HCT116 (cell line): ENCODE data around the gene TAS2R39. TPM values are rescaled to one million over a fixed set of nuclear protein-coding genes. Genes with fewer than 3 reads are reported as not detected.
A peak's percentile ranks its signal among the peaks of the same experiment; 100 is the strongest.

Source experiments
- ATAC-seq: fragments of 200-7000 bp; cut with Tn5 transposase; 2 replicates; pipeline ENCODE4 v1.9.1; 2020; ENCODE audit warnings: mild to moderate bottlenecking, moderate library complexity
- BruUV-seq: library from RNA; stranded (reverse); fragments of 400-500 nt; replicated peaks from 2 replicates; lab custom pipeline; 2021; lab: Mats Ljungman, UMichigan
- CTCF ChIA-PET: fragments of 300-600 bp; sonication (Branson Sonifier 250); formaldehyde crosslinking; loops from one replicate; lab custom pipeline; 2021; ENCODE audit warnings: antibody characterized with exemption; lab: Charles Lee
- POLR2A ChIA-PET: fragments of 300-600, 350-600 bp; sonication (Branson Sonifier 250); formaldehyde crosslinking; loops from one replicate; lab custom pipeline; 2021; ENCODE audit warnings: antibody characterized with exemption; lab: Charles Lee
- RAD21 ChIA-PET, 2 experiments: fragments of 300-600 bp; sonication (Branson Sonifier 250); formaldehyde crosslinking; loops; one replicate each; lab custom pipeline; 2023; ENCODE audit warnings: low total read pairs in 2 of 2; ENCODE audit not compliant: uncharacterized antibody in 2 of 2, unreplicated experiment in 2 of 2, low non-redundant PET in 1 of 2; lab: Charles Lee
- DNase-seq: peaks from one replicate; pipeline ENCODE4 v3.0.0-alpha.2; 2010; ENCODE audit warnings: low read depth, low spot score
- H2AFZ ChIP-seq: fragments of 200-600 bp; shearing (Covaris generic), sonication (generic); 2 replicates; pipeline ENCODE4 v1.6.1; 2017; ENCODE audit warnings: low read depth, mixed run types, mixed read lengths, antibody characterized with exemption, low read length; ENCODE audit not compliant: poor library complexity, severe bottlenecking
- H3K27ac ChIP-seq: 2 replicates; pipeline ENCODE4 v1.5.1; 2012; ENCODE audit warnings: low read depth, low read length
- H3K27me3 ChIP-seq: fragments of 200-600 bp; sonication (generic); 2 replicates; pipeline ENCODE4 v1.6.1; 2016; ENCODE audit warnings: mixed run types, low read length, mixed read lengths; ENCODE audit not compliant: insufficient read depth
- H3K36me3 ChIP-seq, 2 experiments: fragments of 200-500 bp in 1 of 2; fragments of 200-600 bp in 1 of 2; sonication (Bioruptor generic) in 1 of 2; sonication (generic) in 1 of 2; 2 replicates each; pipeline versions ENCODE4 v1.5.1 to v1.6.1; 2014 to 2016; ENCODE audit warnings: low read length in 2 of 2, inconsistent platforms in 1 of 2, mixed read lengths in 1 of 2, mixed run types in 1 of 2; ENCODE audit not compliant: insufficient read depth in 2 of 2, control insufficient read depth in 1 of 2
- H3K4me1 ChIP-seq, 2 experiments: fragments of 200-600 bp in 1 of 2; sonication (generic) in 1 of 2; 2 replicates each; pipeline versions ENCODE4 v1.5.1 to v1.6.1; 2012 to 2017; ENCODE audit warnings: low read length in 2 of 2, inconsistent platforms in 1 of 2, mild to moderate bottlenecking in 1 of 2, mixed read lengths in 1 of 2, mixed run types in 1 of 2, moderate library complexity in 1 of 2; ENCODE audit not compliant: insufficient read depth in 2 of 2, control insufficient read depth in 1 of 2
- H3K4me2 ChIP-seq: fragments of 200-600 bp; sonication (generic); 2 replicates; pipeline ENCODE4 v1.6.1; 2017; ENCODE audit warnings: mixed run types, low read length, mixed read lengths
- H3K4me3 ChIP-seq, 2 experiments: fragments of 200-600 bp in 1 of 2; sonication (generic) in 1 of 2; replicated peaks in 1 of 2; 2 replicates each; pipeline ENCODE4 v1.5.1; 2011 to 2016; ENCODE audit warnings: low read length in 2 of 2, control low read depth in 1 of 2, low read depth in 1 of 2, mild to moderate bottlenecking in 1 of 2, mixed read lengths in 1 of 2, mixed run types in 1 of 2
- H3K79me2 ChIP-seq: fragments of 200-600 bp; sonication (generic); 2 replicates; pipeline ENCODE4 v1.6.1; 2017; ENCODE audit warnings: mild to moderate bottlenecking, mixed run types, low read length, moderate library complexity, mixed read lengths; ENCODE audit not compliant: insufficient read depth
- H3K9ac ChIP-seq: fragments of 200-600 bp; sonication (generic); 2 replicates; pipeline ENCODE4 v1.6.1; 2016; ENCODE audit warnings: low read length, mixed read lengths
- H3K9me2 ChIP-seq: fragments of 200-600 bp; sonication (generic), shearing (Covaris generic); 2 replicates; pipeline ENCODE4 v1.6.1; 2017; ENCODE audit warnings: mixed run types, mild to moderate bottlenecking, moderate library complexity; ENCODE audit not compliant: insufficient read depth
- H3K9me3 ChIP-seq, 2 experiments: fragments of 200-500 bp in 1 of 2; fragments of 200-600 bp in 1 of 2; sonication (Bioruptor generic) in 1 of 2; sonication (generic) in 1 of 2; 2 replicates each; pipeline ENCODE4 v1.6.1; 2014 to 2017; ENCODE audit warnings: low read length in 2 of 2, mixed read lengths in 2 of 2, inconsistent platforms in 1 of 2, low read depth in 1 of 2, mild to moderate bottlenecking in 1 of 2, mixed run types in 1 of 2, moderate library complexity in 1 of 2; ENCODE audit not compliant: control insufficient read depth in 1 of 2, insufficient read depth in 1 of 2
- H4K20me1 ChIP-seq: fragments of 200-600 bp; sonication (generic), shearing (Covaris generic); 2 replicates; pipeline ENCODE4 v1.6.1; 2017; ENCODE audit warnings: mixed run types, mild to moderate bottlenecking, moderate library complexity; ENCODE audit not compliant: insufficient read depth
- CTCF ChIP-seq, 3 experiments: fragments of 200-600 bp in 1 of 3; sonication (generic) in 1 of 3; IDR thresholded peaks in 2 of 3; conservative IDR thresholded peaks in 1 of 3; 2 replicates each; pipeline ENCODE4 v1.5.1; 2012 to 2017; ENCODE audit warnings: low read depth in 2 of 3, low read length in 2 of 3, antibody characterized with exemption in 1 of 3, borderline replicate concordance in 1 of 3, control low read depth in 1 of 3, mild to moderate bottlenecking in 1 of 3, mixed read lengths in 1 of 3, mixed run types in 1 of 3, moderate library complexity in 1 of 3; ENCODE audit not compliant: insufficient read depth in 1 of 3
- REST ChIP-seq: IDR thresholded peaks from 2 replicates; pipeline ENCODE4 v1.6.1; 2012; ENCODE audit warnings: low read depth
- SP1 ChIP-seq: IDR thresholded peaks from 2 replicates; pipeline ENCODE4 v1.6.1; 2012; ENCODE audit warnings: low read depth
- SRF ChIP-seq: IDR thresholded peaks from 2 replicates; pipeline ENCODE4 v1.6.1; 2012; ENCODE audit warnings: low read depth
- ZFX ChIP-seq: fragments of 450-650 bp; IDR thresholded peaks from 2 replicates; pipeline ENCODE4 v1.6.1; 2017
- intact Hi-C: fragments of 100-400 bp; cut with micrococcal nuclease; formaldehyde crosslinking; loops from 2 replicates; pipeline ENCODE4 v1.10.0; 2022
- total RNA-seq: library from RNA; stranded (reverse); gene quantifications from one replicate; pipeline ENCODE4 v1.2.1, GENCODE V29; 2021; ENCODE audit not compliant: unreplicated experiment

The TAS2R39 gene
- total RNA-seq, 1 experiment from 2014 or later, result not detected

- Histone ChIP-seq H3K4me2 (no peak overlapping the region), H3K4me1 (no peaks in the 10 kb centered on the region; a peak in 1 of 4 replicates), H3K4me3 (no peak overlapping the region), H3K36me3 (no peaks in the 10 kb centered on the region), H4K20me1 (no peaks in the 10 kb centered on the region), H3K9ac (no peak overlapping the region), H3K27ac (no peak overlapping the region), H3K9me3 (no peaks in the 10 kb centered on the region), H3K79me2 (no peaks in the 10 kb centered on the region), H3K27me3 (no peaks in the 10 kb centered on the region), H3K9me2 (no peaks in the 10 kb centered on the region), H2AFZ (no peak overlapping the region)
- CTCF ChIA-PET, result interaction anchor here (1.3 kb wide), 1 partner anchor 43 kb away, joined by 5 read pairs; no protein-coding TSS in a partner anchor
- intact Hi-C loops, result no loop called here
- POLR2A ChIA-PET, result no interaction called here
- no peak for TF ChIP-seq REST
- peak; percentile 62; the same call in 1 of the 2 replicates for TF ChIP-seq SRF
- no peak for TF ChIP-seq ZFX
- no peak for DNase-seq
- ATAC-seq, result no peak
- BruUV-seq, result no TSS peak
- RAD21 ChIA-PET, result no interaction called here
These were observed 10.9 kb upstream of the TAS2R39 start for GRCh38 chr7:143172354-143172753.

- Histone ChIP-seq H3K9me3 (no peaks in the 10 kb centered on the region; a peak in 1 of 4 replicates), H3K79me2 (no peaks in the 10 kb centered on the region), H2AFZ (no peak overlapping the region), H3K4me2 (no peak overlapping the region), H3K4me3 (no peak overlapping the region), H3K27me3 (no peaks in the 10 kb centered on the region), H3K9ac (no peak overlapping the region), H3K27ac (no peak overlapping the region), H3K9me2 (no peaks in the 10 kb centered on the region), H3K4me1 (no peaks in the 10 kb centered on the region; a peak in 1 of 4 replicates), H4K20me1 (no peaks in the 10 kb centered on the region), H3K36me3 (no peaks in the 10 kb centered on the region)
- TF ChIP-seq CTCF (IDR thresholded peaks at IDR 0.05 in 2 of 3, conservative IDR thresholded peaks at IDR 0.05 in 1 of 3; ENCODE audit: borderline replicate concordance in 1 of 3, insufficient read depth in 1 of 3, low read depth in 2 of 3, low read length in 2 of 3), result no peak
- no peak for TF ChIP-seq SP1
- DNase-seq (no peak), ATAC-seq (no peak)
- CTCF ChIA-PET, result no interaction called here
- intact Hi-C loops, result no loop called here
- no TSS peak for BruUV-seq
- RAD21 ChIA-PET, result no interaction called here
- POLR2A ChIA-PET, result no interaction called here
These were observed 7.1 kb upstream of the TAS2R39 start for GRCh38 chr7:143176128-143176527.
